CD4-positive, alpha-beta T cell treated with Interferon gamma for 1 hour (primary cell): ENCODE results near the gene MMP21.

ENCODE experiments used
- DNase-seq: peaks from one replicate; pipeline ENCODE4 v3.0.0-alpha.2; 2020

The MMP21 gene

GRCh38 chr10:125788156-125789034, 12.8 kb upstream of the MMP21 start:
- no peak for DNase-seq

GRCh38 chr10:125785791-125786190, 10.2 kb upstream of the MMP21 start:
- DNase-seq: no peak

- no peak for DNase-seq
Observed at GRCh38 chr10:125783957-125784356, 8.3 kb upstream of the MMP21 start.

DNA sequence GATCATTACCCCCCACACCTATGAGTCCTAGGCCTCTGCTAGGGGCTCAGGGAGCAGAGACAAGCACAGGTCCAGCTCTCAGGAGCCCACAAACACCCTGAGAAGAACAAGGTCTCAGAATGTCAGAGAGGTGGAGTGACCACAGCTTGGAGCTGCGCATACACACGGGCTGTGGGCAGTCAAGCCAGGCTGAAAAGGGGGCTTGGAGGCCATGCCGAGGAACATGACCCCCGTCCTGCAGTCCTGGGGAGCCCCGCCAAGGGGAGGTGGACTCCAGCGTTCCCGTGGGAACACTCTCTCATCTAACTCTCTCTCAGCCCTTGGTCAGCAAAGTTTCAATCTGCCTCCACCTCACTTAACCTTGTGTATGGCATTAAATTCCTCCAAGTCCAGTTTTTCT, 7.8 kb upstream of the MMP21 start:
- no peak for DNase-seq

GRCh38 chr10:125782616-125783015, 7.0 kb upstream of the MMP21 start:
- DNase-seq: no peak

DNA sequence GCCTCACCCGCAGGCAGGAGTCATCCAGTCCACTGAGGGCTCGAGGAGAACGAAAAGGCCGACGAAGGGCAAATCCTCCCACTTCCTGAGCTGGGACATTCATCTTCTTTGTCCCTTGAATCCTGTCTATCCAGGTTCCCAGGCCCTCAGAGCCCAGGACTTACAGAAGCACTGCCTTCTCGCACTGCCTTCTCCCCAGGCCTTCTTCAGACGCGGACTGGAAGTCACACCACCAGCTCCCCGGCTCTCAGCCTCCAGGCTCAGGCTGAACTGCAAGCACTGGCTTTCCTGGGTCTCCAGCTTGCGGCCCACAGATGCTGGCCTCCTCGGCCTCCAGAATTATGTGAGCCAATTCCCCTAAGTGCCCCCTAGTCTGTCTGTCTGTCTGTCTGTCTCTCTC, 6.4 kb upstream of the MMP21 start:
- no peak for DNase-seq

DNA sequence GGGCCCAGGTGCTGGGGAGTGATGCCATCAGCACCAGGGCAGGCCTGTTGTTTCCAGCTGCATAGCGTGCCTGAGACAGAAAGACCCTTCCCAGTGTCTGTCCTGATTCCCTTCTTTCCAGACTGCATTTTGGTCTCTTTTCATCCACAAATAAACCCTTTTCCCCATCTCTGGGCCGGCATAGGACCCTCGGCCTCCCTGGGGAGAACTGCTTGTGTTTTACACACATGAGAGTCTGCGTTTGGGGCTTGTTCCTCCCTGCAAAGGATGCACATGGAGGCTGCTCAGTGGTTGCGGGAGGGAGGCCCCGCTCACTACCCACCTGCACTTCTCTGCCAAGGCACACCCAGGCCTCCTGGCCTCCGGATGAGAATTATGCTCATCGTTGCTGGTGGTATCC, 5.8 kb upstream of the MMP21 start:
- DNase-seq: no peak

DNA sequence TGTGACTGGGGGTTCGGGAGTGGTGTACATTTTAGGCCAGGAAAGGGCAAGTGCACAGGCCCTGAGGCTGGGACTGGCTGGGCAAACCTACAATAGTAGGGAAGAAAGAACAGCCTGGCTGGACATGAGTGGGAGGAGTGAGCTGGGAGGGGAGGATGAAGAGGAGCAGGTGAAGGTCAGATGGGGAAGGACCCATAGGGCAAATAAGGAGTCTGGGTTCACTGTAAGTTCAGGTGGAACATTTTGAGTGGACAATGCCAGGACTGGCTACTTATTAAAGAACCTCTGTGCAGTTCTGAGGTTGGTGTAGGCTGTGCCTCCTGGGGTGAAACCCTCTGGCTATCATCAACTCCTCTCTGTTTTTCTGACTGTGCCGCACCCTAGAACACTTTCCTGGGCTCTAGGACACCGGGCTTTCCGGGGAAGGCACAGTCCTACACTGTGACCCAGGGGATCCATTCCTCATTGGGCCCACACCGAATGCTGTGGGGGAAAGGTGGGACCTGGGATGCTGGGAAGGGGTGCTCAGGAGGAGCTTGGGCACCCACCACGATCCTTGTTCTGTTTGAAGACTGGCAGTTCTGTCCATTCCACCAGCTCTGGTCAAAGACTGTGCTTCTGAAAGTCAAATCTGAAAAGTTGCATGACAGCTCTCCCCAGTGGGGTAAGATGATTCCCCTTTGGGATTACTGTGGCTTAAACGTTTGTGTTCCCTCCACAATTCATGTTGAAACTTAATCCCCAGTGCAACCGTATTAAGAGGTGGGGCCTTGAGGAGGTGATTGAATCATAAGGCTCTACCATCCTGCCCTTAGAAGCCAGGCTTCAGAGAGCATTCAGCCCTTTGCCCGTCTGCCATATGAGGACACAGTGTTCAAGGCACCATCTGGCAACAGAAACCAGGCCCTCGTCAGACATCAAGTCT, 4.0 kb upstream of the MMP21 start:
- DNase-seq: no peak

DNA sequence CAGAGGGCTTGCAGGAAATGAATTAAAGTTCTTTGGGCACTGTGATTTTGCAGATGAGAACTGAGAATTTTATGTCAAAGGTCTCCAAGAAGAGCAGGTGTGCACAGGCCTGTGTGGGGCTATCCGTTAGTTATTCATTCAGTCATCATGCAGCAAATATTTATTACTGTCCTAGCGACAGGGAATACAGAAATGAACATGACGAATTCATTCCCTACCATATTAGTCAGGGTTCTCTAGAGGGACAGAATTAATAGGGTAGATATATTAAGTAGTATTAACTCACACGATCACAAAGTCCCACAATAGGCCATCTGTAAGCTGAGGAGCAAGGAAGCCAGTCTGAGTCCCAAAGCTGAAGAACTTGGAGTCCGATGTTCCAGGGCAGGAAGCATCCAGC, 2.9 kb upstream of the MMP21 start:
- no peak for DNase-seq

GRCh38 chr10:125777806-125778205, 2.2 kb upstream of the MMP21 start:
- DNase-seq: no peak

- no peak for DNase-seq
Observed at GRCh38 chr10:125774581-125775191, 935 bp downstream of the MMP21 start.

DNA sequence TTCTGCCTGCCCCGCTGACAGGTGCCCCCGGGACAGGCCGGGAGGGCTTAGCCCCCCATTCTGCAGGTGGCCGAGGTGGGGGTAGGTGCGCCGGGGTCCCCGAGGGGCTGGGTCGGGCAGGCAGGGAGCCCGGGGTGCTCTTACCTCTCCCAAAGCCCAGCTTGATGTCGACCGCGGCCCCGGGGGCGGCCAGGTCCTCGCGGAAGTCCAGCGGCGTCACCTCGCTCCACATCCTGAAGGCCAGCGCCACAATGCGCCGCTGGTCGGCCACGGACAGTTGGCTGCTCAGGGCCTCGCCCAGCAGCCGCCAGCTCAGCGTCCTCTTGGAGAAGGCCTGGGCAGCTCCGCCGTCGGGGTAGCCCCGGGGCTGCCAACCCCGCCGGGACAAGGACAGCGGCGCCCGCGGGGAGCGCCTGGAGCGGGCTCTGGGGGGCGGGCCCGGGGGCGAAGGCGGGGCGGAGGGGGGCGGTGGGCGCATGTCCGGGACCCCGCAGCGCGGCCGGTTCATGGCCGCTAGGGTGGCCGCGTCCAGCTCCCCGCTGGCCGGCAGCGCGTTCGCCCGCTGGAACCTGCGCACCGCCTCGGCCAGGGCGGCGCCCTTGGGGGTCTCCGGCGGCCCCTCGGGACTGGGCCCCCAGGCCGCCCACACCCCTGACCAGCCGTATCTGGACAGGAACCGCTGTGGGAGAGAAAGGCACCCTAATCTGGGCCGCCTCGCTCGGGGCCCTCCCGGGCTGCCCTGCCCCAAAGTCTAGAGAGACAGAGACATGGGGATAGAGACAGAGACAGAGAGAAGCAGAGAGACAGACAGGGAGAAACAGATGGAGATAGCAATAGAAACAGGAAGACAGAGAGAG, 1.7 kb downstream of the MMP21 start:
- DNase-seq: no peak

DNA sequence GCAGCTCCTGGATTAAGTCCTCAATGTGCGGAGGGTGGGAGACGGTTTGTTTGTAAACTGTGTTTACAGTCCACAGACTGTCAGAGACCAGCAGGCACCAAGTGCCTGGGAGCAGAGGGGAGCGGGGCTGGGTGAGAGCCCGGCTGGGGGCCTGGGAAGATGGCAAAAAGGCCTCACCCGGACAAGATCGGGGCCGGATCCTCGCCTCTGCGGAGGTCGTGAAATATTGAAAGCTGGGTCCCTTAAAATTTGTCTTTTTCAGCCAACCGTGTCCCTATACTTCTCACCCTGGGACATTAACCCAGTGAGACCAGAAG, 2.8 kb downstream of the MMP21 start:
- DNase-seq: no peak

GRCh38 chr10:125772112-125772863, 3.3 kb downstream of the MMP21 start:
- DNase-seq: no peak

DNA sequence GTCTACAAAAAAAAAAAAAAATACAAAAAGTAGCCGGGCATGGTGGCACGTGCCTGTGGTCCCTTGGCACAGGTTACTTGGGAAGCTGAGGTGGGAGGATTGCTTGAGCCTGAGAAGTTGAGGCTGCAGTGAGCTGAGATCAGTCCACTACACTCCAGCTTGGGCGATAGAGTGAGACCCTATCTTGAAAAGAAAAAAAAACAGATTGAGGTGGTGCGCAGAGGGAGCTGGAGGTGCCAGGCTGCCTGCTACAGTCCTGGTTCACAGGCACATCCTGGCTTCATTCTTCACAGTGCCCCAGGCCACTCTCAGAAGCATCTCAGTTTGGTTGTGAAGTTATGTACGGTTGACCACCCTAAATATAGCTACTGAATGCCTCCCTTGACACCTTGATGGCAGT, 4.8 kb downstream of the MMP21 start:
- DNase-seq: no peak

DNA sequence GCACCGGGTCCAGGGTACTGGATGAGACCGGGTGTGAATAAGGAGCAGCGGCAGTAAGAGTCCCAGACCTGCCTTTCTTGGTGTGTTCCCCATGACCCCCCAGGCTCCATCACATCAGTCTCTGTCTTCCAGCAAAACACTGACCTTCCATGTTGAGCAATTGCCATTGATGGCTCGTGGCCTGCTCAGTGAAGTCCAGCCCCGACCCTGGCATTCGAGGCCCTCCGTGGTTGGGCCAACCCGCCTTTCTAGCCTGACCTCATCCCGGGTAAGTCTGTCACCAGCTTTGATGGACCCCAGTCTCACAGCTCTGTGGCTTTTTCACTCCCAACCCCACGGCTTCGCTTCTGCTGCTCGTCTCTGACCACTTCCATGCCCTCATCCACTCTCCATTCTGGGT, 6.4 kb downstream of the MMP21 start:
- DNase-seq: no peak

DNA sequence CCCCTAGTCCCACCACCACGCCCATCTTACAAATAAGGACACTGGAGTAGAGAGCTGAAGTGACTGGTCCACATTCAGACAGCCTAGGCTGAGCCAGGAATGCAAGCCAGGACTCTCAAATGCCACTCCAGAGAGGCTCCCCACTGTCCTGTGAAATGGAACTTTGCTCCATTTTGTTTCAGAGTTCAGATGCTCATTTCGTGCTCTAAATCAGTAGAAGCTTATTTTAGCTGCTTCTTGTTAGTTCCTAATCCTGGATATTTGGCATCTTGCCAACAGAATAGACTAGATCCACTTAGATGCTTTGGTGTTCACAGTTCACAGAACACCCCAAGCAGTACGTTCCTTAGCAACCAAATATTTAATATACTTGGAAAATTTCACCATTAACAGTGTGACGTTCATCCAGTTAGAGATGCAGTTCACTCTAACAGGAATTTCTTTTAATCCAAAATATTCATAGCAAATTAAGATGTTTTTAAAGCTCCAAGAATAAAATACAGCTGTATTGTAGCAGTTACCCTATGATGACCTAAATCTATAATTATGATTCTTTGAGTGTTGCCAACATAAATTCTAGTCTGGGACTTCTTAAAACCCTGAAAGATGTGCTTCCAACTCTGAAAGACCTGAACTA, 7.3 kb downstream of the MMP21 start:
- no peak for DNase-seq

DNA sequence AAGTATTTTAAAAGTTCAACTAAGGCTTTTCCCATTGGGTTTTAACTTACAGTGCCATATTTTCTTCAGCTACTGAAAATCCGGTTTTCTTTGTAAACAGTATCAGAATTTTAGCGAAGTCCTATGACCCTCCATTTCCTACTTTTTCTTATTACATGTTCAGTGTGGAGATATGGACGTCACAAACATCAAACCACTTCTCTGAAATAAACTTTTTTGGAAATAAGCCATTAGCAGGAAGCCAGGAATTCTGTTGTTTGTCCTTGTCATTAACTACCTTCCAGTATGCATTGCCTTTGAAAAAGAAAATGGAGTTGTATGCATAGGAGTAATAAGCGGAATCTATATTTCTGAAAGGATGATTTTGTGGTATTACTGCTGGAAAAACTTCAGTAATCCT, 9.1 kb downstream of the MMP21 start:
- no peak for DNase-seq

- DNase-seq: no peak
Observed at GRCh38 chr10:125765835-125766234, 9.8 kb downstream of the MMP21 start.

DNA sequence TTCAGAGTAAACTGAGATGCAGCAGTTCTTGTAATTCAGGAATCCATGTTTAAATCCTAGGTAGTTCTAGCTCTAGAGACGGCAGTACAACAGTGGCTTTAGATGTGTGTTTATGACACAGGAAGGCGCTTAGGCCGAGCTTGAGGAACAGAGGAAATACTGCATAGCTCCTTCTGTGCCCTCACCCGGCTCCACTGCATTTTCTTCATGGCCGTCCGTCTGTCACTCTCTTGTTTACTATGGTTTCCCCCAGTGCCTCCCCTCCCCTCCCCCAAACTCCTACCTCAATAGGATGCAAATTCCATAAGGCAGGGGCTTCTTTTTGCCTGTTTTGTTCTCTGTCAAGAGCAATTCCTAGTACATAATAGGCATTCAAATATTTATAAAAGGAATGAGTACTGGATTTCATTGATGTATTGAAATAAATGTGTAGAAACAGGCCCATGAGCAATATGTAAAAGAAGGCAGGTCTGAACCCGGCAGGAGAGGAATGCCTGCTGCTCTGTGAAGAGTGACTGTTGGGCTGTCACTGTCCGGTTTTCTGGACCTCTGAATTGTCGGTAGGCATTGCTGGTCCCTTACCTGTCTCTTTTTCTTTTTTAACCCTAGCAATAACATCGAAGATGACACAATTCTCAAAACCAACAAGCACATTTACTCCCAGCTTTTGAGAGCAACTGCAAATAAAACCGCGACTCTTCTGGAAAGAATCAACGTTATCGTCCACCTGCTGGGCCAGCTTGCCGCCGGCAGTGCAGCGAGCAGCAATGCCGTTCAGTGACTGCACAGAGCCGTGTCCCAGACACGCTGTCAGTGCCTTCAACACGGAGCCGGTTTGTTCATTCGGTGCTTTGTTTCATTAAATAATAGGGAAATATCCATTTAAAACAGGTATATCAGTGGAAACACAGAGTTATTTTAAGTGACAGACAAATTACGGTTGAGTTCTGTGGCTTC, 12.7 kb downstream of the MMP21 start:
- DNase-seq: no peak
